GM18505 (cell line): Measurements from ENCODE around the gene SHROOM1.

ENCODE experiments used
- ATAC-seq: cut with Tn5 transposase; IDR thresholded peaks from one replicate; pipeline ENCODE4 v1.9.1; 2021; ENCODE audit not compliant: unreplicated experiment
- POLR2A ChIP-seq: IDR thresholded peaks from 4 replicates; pipeline ENCODE4 v1.6.1; 2011; ENCODE audit warnings: borderline replicate concordance; ENCODE audit not compliant: insufficient read depth, insufficient read length; ENCODE audit errors: extremely low read depth

SHROOM1 gene

DNA sequence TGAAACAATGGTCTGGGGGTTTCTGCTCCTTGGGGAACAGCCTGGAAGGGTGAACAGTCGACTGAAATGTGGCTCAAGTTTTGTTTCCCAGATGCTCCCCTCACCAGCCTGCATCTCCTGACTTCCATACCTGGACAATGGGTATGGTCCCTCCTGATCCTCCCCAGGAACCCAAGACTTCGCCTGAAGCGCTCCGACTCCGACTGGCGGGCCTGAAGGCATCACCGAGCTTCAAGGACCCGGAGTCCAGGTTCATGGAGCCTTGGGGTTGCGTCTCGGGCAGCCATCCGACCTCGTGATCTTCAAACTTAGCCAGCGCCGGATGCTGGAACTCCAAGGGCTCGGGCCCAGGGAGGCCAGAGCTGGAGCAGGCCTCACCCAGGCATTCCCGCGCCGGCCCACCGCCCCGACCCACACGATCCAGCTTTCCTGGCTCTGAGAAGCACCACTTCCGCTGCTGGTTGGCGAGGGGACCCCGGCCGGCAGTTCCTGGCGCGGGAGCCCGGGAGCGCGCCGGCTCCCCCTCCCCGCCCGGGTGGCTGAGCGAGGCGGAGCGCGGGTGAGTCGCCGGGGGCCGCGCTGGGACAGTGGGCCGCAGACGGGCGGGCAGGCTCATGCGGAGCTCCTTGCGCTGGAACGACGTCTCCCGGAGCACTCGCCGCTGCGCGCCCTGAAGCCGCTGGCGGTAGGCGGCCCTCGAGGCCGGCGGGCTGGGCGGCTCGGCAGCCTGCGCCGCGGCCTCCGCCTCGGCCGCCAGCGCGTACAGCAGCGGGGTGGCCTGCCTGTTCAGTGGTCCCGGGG, 5.2 kb downstream of the SHROOM1 start:
- ATAC-seq: no peak

DNA sequence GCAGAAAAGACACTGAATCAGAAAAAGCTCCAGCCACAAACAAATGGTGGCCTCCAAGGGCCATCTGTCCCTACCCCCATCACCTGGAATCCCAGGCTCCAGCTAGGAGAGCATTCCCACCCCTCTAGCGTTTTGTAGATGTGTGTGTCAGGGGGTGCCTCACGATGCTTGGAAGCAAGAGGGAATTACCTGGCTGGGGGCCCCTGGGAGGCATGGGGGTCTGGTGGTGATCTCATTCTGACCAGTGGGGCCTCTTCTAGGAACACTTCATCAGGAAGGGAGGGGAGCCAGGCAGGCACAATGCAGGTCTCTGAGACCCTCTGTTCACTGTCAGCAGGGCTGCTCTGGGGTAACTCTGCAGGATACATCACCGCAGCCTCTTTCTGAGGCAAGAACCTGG, 6.0 kb downstream of the SHROOM1 start:
- TF ChIP-seq POLR2A: no peak

More for the DNA sequence above, 5.2 kb downstream of the SHROOM1 start:
- TF ChIP-seq POLR2A: no peak

GRCh38 chr5:132823481-132824050, 6.9 kb downstream of the SHROOM1 start:
- no peak for TF ChIP-seq POLR2A
- no peak for ATAC-seq

More for the DNA sequence above, 6.0 kb downstream of the SHROOM1 start:
- ATAC-seq: no peak

DNA sequence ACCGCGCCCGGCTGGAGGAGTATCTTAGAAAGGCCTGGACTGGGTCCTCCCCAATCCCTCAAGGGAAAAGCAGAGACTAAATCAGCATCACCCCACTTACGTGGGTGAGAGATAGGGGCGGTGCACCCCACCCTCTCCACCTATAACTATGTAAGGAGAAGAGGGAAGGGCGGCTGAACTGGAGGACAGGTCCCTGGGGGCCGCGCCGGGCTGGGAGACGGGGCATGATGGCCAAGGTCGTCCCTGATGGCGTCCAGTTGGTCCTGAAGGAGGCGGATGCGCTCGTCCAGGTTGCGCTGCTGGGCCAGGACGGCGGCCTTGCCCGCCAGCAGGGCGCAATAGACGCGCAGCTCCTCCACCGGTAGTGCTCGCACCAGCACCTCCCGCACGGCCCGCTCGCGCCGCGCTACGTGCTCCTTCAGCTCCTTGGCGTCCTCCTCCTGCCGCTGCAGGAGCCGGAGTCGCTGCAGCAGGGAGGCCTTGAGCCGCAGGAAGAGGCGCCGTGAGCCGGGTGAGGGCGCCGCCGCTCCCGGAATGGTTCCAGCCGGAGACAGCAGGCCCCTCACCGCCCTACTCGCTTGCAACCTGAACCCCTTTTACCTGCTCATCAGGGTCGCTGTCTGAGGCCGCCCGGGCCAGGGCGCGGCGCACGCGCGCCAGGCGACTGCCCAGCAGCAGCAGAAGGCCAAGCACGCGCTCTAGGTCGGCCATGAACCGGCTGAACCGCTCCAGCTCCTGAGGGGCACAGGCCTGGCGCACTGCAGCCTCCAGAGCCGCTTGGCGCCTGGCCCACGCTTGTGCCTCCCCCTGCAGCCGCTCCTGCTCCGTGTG, 7.6 kb downstream of the SHROOM1 start:
- TF ChIP-seq POLR2A: no peak
- no peak for ATAC-seq

- ATAC-seq: no peak
- TF ChIP-seq POLR2A: no peak
Measured at GRCh38 chr5:132821791-132822190, 8.7 kb downstream of the SHROOM1 start.

DNA sequence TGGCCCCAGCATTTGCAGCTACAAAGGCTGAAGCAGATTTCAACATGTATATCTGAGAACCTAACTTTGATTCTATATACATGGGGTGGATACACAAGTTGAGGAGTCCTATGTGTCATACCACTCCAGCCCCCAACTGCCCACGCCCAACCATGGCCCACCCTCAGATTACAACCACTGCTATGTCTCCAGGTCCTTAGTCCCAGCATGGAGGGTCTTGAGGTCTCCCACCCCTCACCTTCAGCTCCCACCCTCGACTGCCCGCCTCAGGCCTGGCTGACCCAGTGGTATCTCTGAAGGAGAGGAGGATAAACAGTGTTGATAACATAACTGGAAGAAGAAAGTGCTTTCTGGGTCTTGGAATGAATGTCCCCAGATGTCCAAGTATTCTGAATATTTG, 9.1 kb downstream of the SHROOM1 start:
- no peak for TF ChIP-seq POLR2A
- no peak for ATAC-seq

GRCh38 chr5:132820162-132820754, 10.2 kb downstream of the SHROOM1 start:
- no peak for TF ChIP-seq POLR2A
- no peak for ATAC-seq

DNA sequence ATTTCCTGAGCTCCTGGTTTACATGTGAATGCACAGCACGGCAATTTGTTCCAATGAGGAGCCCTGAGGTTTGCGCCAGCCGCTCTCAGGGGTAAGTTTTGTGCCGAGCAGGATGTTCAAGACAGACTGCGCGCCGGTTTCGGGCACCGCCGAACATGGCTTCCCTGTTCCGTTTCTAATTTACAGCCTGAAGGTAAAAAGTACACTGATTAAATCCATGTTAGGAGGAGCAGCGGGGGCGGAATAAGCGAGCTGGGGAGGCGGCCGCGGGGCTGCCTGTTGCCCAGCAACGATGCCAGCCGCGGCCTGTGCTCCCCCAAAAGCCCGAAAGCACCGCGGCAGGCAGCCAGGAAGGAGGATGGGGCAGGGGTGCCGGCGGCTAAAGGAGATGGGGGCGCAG, 11.0 kb downstream of the SHROOM1 start:
- ATAC-seq: no peak
- TF ChIP-seq POLR2A: no peak

- TF ChIP-seq POLR2A: no peak
- ATAC-seq: no peak
Measured at GRCh38 chr5:132817011-132817410, 13.4 kb downstream of the SHROOM1 start.

GRCh38 chr5:132816554-132816953, 13.9 kb downstream of the SHROOM1 start:
- TF ChIP-seq POLR2A: no peak

GRCh38 chr5:132816083-132816482, 14.4 kb downstream of the SHROOM1 start:
- TF ChIP-seq POLR2A: no peak
- ATAC-seq: no peak

More at GRCh38 chr5:132816554-132816953, 13.9 kb downstream of the SHROOM1 start:
- ATAC-seq: no peak

- TF ChIP-seq POLR2A: no peak
- no peak for ATAC-seq
Measured at GRCh38 chr5:132815454-132815853, 15.0 kb downstream of the SHROOM1 start.
